NT2/D1 (cell line): Measurements from ENCODE around the gene ALPK3.

ENCODE experiments used
- SUZ12 ChIP-seq: IDR thresholded peaks from 2 replicates; pipeline ENCODE4 v1.6.1; 2011; ENCODE audit not compliant: insufficient read length, insufficient read depth; ENCODE audit errors: extremely low read depth
- YY1 ChIP-seq: IDR thresholded peaks from 2 replicates; pipeline ENCODE4 v1.6.1; 2011; ENCODE audit not compliant: insufficient read length, insufficient read depth

GRCh38 chr15:84834229-84834955 is 17.2 kb downstream of the ALPK3 start:
- TF ChIP-seq SUZ12 (no peak), YY1 (no peak)
